HG03103 (cell line): ENCODE results near the gene CNIH2.
A peak's percentile ranks its signal among the peaks of the same experiment; 100 is the strongest.
"Not testable (repeated sequence)": the region's sequence is repeated elsewhere in the genome, so short reads cannot be mapped to it uniquely, and the experiment has no call there.

Experiments used
- ATAC-seq: cut with Tn5 transposase; IDR thresholded peaks from one replicate; pipeline ENCODE4 v1.9.1; 2021; ENCODE audit warnings: low read depth; ENCODE audit not compliant: unreplicated experiment

The CNIH2 gene

GRCh38 chr11:66275396-66275795, 2.6 kb upstream of the CNIH2 start:
- ATAC-seq, result no peak

GRCh38 chr11:66275984-66276612, 1.9 kb upstream of the CNIH2 start:
- no peak for ATAC-seq

- ATAC-seq, result not testable (repeated sequence)
These were observed 1.4 kb upstream of the CNIH2 start for GRCh38 chr11:66276619-66277018.

GRCh38 chr11:66277064-66277463, 911 bp upstream of the CNIH2 start:
- not testable (repeated sequence) for ATAC-seq

GRCh38 chr11:66278363-66279091, 552 bp downstream of the CNIH2 start:
- ATAC-seq, result no peak

- no peak for ATAC-seq
These were observed 1.2 kb downstream of the CNIH2 start for GRCh38 chr11:66279092-66279734.

- ATAC-seq, result no peak
These were observed 2.5 kb downstream of the CNIH2 start for GRCh38 chr11:66280428-66280827.

GRCh38 chr11:66281001-66281400, 3.0 kb downstream of the CNIH2 start:
- ATAC-seq, result no peak

- no peak for ATAC-seq
These were observed 3.9 kb downstream of the CNIH2 start for GRCh38 chr11:66281776-66282467.

- peak; percentile 76 for ATAC-seq
These were observed 4.8 kb downstream of the CNIH2 start for GRCh38 chr11:66282468-66283455.

GRCh38 chr11:66283461-66284105, 5.6 kb downstream of the CNIH2 start:
- no peak for ATAC-seq

GRCh38 chr11:66284526-66285078, 6.6 kb downstream of the CNIH2 start:
- no peak for ATAC-seq

- ATAC-seq, result no peak
These were observed 7.4 kb downstream of the CNIH2 start for GRCh38 chr11:66285250-66285947.

- ATAC-seq, result no peak
These were observed 8.7 kb downstream of the CNIH2 start for GRCh38 chr11:66286699-66287098.

GRCh38 chr11:66287211-66287888, 9.4 kb downstream of the CNIH2 start:
- no peak for ATAC-seq

- ATAC-seq, result no peak
These were observed 10.1 kb downstream of the CNIH2 start for GRCh38 chr11:66287889-66288670.
